Neural cell (in vitro differentiated cells): ENCODE measurements around the gene GSTM3.
"Not testable (repeated sequence)": the region's sequence is repeated elsewhere in the genome, so short reads cannot be mapped to it uniquely, and the experiment has no call there.

Experiments used
- EP300 ChIP-seq: fragments of 450-650 bp; conservative IDR thresholded peaks from 2 replicates; pipeline ENCODE4 v1.6.1; 2014; ENCODE audit warnings: antibody characterized with exemption, mild to moderate bottlenecking, moderate library complexity; ENCODE audit not compliant: poor library complexity, severe bottlenecking
- EZH2 ChIP-seq: fragments of 200-600, 300-800 bp; shearing (Covaris generic), sonication (generic); IDR thresholded peaks from 2 replicates; pipeline ENCODE4 v1.6.1; 2014; ENCODE audit warnings: antibody characterized with exemption, low read length, borderline replicate concordance, mild to moderate bottlenecking; ENCODE audit not compliant: insufficient read depth, poor library complexity, severe bottlenecking
- POLR2AphosphoS5 ChIP-seq: IDR thresholded peaks from 2 replicates; pipeline ENCODE4 v1.6.1; 2012
- RAD21 ChIP-seq: fragments of 450-650 bp; conservative IDR thresholded peaks from 2 replicates; pipeline ENCODE4 v1.6.1; 2014; ENCODE audit warnings: antibody characterized with exemption, mild to moderate bottlenecking, moderate library complexity
- TAF1 ChIP-seq: IDR thresholded peaks from 2 replicates; pipeline ENCODE4 v1.6.1; 2012; ENCODE audit warnings: low read depth
- TF ChIP-seq, protein P1 (sequence below): fragments of 450-650 bp; IDR thresholded peaks from 2 replicates; pipeline ENCODE4 v1.5.1; 2014; ENCODE audit warnings: antibody characterized with exemption, mild to moderate bottlenecking, moderate library complexity; ENCODE audit not compliant: poor library complexity, severe bottlenecking
- TF ChIP-seq, protein P2 (sequence below): IDR thresholded peaks from 2 replicates; pipeline ENCODE4 v1.6.1; 2012; ENCODE audit warnings: borderline replicate concordance

DNA sequence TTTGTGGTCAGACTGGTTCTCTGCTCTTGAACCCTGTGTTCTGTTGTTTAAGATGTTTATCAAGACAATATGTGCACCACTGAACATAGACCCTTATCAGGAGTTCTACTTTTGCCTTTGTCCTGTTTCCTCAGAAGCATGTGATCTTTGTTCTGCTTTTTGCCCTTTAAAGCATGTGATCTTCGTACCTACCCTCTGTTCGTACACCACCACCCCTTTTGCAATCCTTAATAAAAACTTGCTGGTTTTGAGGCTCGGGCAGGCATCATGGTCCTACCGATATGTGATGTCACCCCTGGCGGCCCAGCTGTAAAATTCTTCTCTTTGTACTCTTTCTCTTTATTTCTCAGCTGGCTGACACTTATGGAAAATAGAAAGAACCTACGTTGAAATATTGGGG, 56.1 kb downstream of the GSTM3 start:
- TF ChIP-seq, protein P1, sequence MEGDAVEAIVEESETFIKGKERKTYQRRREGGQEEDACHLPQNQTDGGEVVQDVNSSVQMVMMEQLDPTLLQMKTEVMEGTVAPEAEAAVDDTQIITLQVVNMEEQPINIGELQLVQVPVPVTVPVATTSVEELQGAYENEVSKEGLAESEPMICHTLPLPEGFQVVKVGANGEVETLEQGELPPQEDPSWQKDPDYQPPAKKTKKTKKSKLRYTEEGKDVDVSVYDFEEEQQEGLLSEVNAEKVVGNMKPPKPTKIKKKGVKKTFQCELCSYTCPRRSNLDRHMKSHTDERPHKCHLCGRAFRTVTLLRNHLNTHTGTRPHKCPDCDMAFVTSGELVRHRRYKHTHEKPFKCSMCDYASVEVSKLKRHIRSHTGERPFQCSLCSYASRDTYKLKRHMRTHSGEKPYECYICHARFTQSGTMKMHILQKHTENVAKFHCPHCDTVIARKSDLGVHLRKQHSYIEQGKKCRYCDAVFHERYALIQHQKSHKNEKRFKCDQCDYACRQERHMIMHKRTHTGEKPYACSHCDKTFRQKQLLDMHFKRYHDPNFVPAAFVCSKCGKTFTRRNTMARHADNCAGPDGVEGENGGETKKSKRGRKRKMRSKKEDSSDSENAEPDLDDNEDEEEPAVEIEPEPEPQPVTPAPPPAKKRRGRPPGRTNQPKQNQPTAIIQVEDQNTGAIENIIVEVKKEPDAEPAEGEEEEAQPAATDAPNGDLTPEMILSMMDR: not testable (repeated sequence)
- TF ChIP-seq POLR2AphosphoS5, EZH2, TAF1, RAD21, EP300: not testable (repeated sequence)
- TF ChIP-seq, protein P2, sequence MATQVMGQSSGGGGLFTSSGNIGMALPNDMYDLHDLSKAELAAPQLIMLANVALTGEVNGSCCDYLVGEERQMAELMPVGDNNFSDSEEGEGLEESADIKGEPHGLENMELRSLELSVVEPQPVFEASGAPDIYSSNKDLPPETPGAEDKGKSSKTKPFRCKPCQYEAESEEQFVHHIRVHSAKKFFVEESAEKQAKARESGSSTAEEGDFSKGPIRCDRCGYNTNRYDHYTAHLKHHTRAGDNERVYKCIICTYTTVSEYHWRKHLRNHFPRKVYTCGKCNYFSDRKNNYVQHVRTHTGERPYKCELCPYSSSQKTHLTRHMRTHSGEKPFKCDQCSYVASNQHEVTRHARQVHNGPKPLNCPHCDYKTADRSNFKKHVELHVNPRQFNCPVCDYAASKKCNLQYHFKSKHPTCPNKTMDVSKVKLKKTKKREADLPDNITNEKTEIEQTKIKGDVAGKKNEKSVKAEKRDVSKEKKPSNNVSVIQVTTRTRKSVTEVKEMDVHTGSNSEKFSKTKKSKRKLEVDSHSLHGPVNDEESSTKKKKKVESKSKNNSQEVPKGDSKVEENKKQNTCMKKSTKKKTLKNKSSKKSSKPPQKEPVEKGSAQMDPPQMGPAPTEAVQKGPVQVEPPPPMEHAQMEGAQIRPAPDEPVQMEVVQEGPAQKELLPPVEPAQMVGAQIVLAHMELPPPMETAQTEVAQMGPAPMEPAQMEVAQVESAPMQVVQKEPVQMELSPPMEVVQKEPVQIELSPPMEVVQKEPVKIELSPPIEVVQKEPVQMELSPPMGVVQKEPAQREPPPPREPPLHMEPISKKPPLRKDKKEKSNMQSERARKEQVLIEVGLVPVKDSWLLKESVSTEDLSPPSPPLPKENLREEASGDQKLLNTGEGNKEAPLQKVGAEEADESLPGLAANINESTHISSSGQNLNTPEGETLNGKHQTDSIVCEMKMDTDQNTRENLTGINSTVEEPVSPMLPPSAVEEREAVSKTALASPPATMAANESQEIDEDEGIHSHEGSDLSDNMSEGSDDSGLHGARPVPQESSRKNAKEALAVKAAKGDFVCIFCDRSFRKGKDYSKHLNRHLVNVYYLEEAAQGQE: not testable (repeated sequence)
